Measurements from ENCODE around the gene PARL. TPM values are rescaled to one million over a fixed set of nuclear protein-coding genes. Genes with fewer than 3 reads are reported as not detected.

Gene PARL

DNA sequence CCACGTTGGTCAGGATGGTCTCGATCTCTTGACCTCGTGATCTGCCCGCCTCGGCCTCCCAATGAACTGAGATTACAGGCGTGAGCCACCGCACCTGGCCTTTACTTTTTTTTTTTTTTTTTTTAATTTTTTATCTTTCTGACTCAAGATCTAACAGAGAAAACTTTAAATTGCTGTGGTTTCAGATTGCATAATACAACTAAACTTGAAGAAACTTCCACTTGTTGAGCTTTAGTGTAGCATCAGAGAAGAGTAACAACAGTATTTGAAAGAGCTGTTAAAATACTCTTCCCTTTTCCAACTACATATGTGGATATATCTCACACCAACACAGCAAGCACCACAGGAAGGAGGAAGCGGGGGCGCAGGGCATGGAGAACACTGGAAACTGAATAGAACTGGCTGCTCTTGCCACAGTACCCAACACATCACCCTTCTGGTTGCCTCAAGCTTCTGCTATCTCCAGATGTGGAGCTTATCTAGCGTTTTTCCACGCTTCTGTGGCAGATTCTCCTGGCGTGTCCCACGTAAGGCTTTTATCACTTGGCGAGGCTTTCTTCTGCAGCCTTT lies 104.7 kb downstream of the PARL start:
- Histone ChIP-seq H3K79me1 (replicated peaks; ENCODE audit: low read length, poor library complexity, severe bottlenecking) (peaks cover 18% of the 10 kb centered on the region), H3K4me1 (ENCODE audit: control insufficient read depth, insufficient read depth, low read depth, low read length) (no peaks in the 10 kb centered on the region), H3K4me3 (ENCODE audit: insufficient read depth in 1 of 2, low read depth in 1 of 2, low read length in 2 of 2) (no peak overlapping the region), H2BK15ac (ENCODE audit: low read depth, poor library complexity, severe bottlenecking) (no peak overlapping the region), H3K4ac (ENCODE audit: low read depth in 1 of 2, low read length in 2 of 2) (no peak overlapping the region), H2AK5ac (ENCODE audit: low read length, severe bottlenecking) (no peak overlapping the region), H3K9me3 (ENCODE audit: control insufficient read depth, low read length) (no peaks in the 10 kb centered on the region), H2BK12ac (ENCODE audit: low read length in 2 of 2) (no peak overlapping the region), H3K27me3 (ENCODE audit: control insufficient read depth in 1 of 2, insufficient read depth in 1 of 2, low read length in 2 of 2) (no peaks in the 10 kb centered on the region), H3K23ac (ENCODE audit: low read length in 2 of 2) (no peak overlapping the region), H3K9ac (ENCODE audit: low read length) (no peak overlapping the region), H3K4me2 (ENCODE audit: low read length, poor library complexity, severe bottlenecking) (no peak overlapping the region), H4K8ac (ENCODE audit: low read length) (no peak overlapping the region), H2BK5ac (ENCODE audit: low read depth, low read length, poor library complexity, severe bottlenecking) (no peak overlapping the region), H3K18ac (ENCODE audit: low read depth in 1 of 2, low read length in 2 of 2) (no peak overlapping the region), H3K14ac (ENCODE audit: low read length in 2 of 2) (no peak overlapping the region), H3K36me3 (ENCODE audit: control insufficient read depth in 1 of 2, insufficient read depth in 2 of 2, low read depth in 1 of 2, low read length in 2 of 2) (peaks cover 48 to 83% of the 10 kb centered on the region in 2 experiments), H4K91ac (ENCODE audit: low read length) (no peak overlapping the region), H2BK120ac (ENCODE audit: low read depth, low read length) (no peak overlapping the region), H3K27ac (ENCODE audit: low read length, poor library complexity, severe bottlenecking) (no peak overlapping the region), H2AFZ (ENCODE audit: low read depth, low read length) (no peak overlapping the region)
- DNase-seq, result no peak
- WGBS, result 95% methylated on average over 10 of the region's 14 CpGs

Small RNAs within 50 kb of the gene (small RNA-seq; reads per million reads assigned to genes)
- gene MIR4448 (ENCODE audit: low read depth), result not detected
